ENCODE measurements around the gene SP8. TPM values are rescaled to one million over a fixed set of nuclear protein-coding genes. Genes with fewer than 3 reads are reported as not detected.

Gene SP8
- total RNA-seq, 4 donors from 2014 or later: 0.21 TPM; not detected in 3

- H3K27me3 ChIP-seq: no peaks in the 10 kb centered on the region
- TF ChIP-seq POLR2A (IDR thresholded peaks at IDR 0.05): no peak
- no peaks in the 10 kb centered on the region for H3K9me3 ChIP-seq
- DNase-seq (ENCODE audit: low spot score in 2 of 2): no peak
- no peak overlapping the region for H3K4me3 ChIP-seq
- 77 to 86% methylated on average over 4 of the region's 4 CpGs for WGBS, 2 donors
- H3K27ac ChIP-seq: no peak overlapping the region
- H3K36me3 ChIP-seq: no peaks in the 10 kb centered on the region
- H3K4me1 ChIP-seq: no peaks in the 10 kb centered on the region
Observed at GRCh38 chr7:20735346-20736065, 51.2 kb downstream of the SP8 start.

Other genes with a start within 250 kb of the SP8 start
- gene ABCB5, start 171.2 kb downstream of the SP8 start, total RNA-seq: 1 to 10 TPM in 3 of 4 donors, under 1 TPM in 1; 0.66 to 4.5 (median 2.0) TPM